GM18870 (cell line): ENCODE data around the gene SORT1.

ENCODE experiments used
- ATAC-seq: cut with Tn5 transposase; IDR thresholded peaks from one replicate; pipeline ENCODE4 v1.9.1; 2021; ENCODE audit warnings: moderate library complexity; ENCODE audit not compliant: unreplicated experiment

Gene SORT1

GRCh38 chr1:109277434-109278204 is 120.1 kb downstream of the SORT1 start:
- ATAC-seq, result peak; percentile 58

- no peak for ATAC-seq
Observed at GRCh38 chr1:109275706-109276345, 121.9 kb downstream of the SORT1 start.

- no peak for ATAC-seq
Observed at GRCh38 chr1:109274533-109275476, 122.9 kb downstream of the SORT1 start.

- no peak for ATAC-seq
Observed at GRCh38 chr1:109273570-109274288, 124.0 kb downstream of the SORT1 start.

DNA sequence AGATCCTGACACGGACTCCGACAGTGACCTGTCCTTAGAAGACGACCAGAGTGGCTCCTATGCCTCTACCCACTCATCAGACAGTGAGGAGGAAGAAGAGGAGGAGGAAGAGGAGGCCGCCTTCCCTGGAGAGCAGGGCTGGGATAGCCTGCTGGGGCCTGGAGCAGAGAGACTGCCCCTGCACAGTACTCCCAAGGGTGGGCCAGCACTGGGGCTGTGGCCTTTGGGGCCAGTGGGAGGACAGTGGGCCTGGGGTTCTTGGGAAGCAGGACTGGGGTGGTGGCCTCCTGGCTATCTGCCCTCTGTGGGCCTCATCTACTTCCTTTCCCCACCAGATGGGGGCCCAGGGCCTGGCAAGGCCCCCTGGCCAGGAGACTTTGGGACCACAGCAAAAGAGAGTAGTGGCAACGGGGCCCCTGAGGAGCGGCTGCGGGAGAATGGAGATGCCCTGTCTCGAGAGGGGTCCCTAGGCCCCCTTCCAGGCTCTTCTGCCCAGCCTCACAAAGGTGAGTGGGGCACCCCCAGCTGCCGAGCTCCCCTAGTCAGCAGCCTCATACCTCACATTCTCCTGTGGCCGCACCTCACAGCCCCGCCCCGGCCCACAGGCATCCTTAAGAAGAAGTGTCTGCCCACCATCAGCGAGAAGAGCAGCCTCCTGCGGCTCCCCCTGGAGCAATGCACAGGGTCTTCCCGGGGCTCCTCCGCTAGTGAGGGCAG is 124.7 kb downstream of the SORT1 start:
- no peak for ATAC-seq

GRCh38 chr1:109272021-109272799 is 125.5 kb downstream of the SORT1 start:
- no peak for ATAC-seq

GRCh38 chr1:109271458-109271857 is 126.3 kb downstream of the SORT1 start:
- no peak for ATAC-seq

GRCh38 chr1:109270623-109271317 is 126.9 kb downstream of the SORT1 start:
- ATAC-seq, result no peak

GRCh38 chr1:109269981-109270622 is 127.6 kb downstream of the SORT1 start:
- no peak for ATAC-seq

DNA sequence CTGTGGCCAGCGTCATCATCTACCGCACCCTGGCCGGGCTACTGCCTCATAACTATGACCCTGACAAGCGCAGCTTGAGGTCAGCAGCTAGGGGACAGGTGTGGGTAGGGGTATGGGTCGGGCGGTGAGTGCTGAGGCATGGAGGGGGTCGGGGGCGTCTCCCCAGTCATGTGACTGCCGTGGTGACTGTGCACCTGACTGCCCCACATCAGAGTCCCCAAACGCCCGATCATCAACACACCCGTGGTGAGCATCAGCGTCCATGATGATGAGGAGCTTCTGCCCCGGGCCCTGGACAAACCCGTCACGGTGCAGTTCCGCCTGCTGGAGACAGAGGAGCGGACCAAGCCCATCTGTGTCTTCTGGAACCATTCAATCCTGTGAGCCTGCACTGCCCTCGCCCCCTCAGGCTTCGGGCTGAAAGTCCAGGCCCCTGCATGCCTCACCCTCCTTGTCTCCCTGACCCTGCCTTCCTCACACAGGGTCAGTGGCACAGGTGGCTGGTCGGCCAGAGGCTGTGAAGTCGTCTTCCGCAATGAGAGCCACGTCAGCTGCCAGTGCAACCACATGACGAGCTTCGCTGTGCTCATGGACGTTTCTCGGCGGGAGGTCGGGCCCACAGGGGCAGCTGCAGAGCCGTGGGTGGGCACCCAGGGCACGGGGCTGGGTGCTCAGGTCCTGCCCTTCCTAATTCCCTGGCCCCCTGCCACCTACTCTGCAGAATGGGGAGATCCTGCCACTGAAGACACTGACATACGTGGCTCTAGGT is 128.3 kb downstream of the SORT1 start:
- ATAC-seq, result no peak

GRCh38 chr1:109268431-109269211 is 129.1 kb downstream of the SORT1 start:
- ATAC-seq, result no peak

GRCh38 chr1:109267743-109268300 is 129.9 kb downstream of the SORT1 start:
- ATAC-seq, result no peak

GRCh38 chr1:109266965-109267364 is 130.8 kb downstream of the SORT1 start:
- no peak for ATAC-seq

GRCh38 chr1:109265741-109266330 is 131.9 kb downstream of the SORT1 start:
- ATAC-seq, result no peak

GRCh38 chr1:109265016-109265415 is 132.7 kb downstream of the SORT1 start:
- no peak for ATAC-seq

DNA sequence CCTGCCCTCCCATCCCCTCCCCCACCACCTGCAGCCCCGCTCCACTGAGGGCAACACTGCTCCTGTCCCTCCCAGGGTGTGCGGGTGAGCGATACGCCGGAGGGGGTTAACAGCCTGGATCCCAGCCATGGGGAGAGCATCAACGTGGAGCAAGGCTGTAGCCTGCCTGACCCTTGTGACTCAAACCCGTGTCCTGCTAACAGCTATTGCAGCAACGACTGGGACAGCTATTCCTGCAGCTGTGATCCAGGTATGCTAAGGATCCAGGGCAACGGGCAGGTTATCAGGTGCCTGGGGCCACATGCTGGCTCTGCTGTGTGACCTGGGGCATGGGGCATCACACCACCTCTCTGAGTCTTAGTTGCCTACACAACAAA is 133.4 kb downstream of the SORT1 start:
- no peak for ATAC-seq
